Panc1 (cell line): ENCODE data around the gene OMG.

ENCODE experiments used
- CTCF ChIP-seq: fragments of 450-650 bp; IDR thresholded peaks from 2 replicates; pipeline ENCODE4 v1.5.1; 2017; ENCODE audit warnings: mild to moderate bottlenecking
- POLR2AphosphoS5 ChIP-seq: IDR thresholded peaks from 2 replicates; pipeline ENCODE4 v1.6.1; 2012; ENCODE audit warnings: mild to moderate bottlenecking, low read depth, low read length, moderate library complexity
- SIN3A ChIP-seq: IDR thresholded peaks from 2 replicates; pipeline ENCODE4 v1.6.1; 2012; ENCODE audit warnings: low read depth, mild to moderate bottlenecking, low read length, moderate library complexity, borderline replicate concordance; ENCODE audit not compliant: insufficient read depth
- TCF7L2 ChIP-seq: IDR thresholded peaks from 2 replicates; pipeline ENCODE4 v1.6.1; 2011; ENCODE audit warnings: mild to moderate bottlenecking, low read depth, low read length, inconsistent platforms
- TF ChIP-seq, protein P1 (sequence below), 2 experiments: IDR thresholded peaks; 2 replicates each; pipeline ENCODE4 v1.6.1; 2011 to 2012; ENCODE audit warnings: low read depth in 2 of 2, control low read depth in 1 of 2, low read length in 1 of 2, mild to moderate bottlenecking in 1 of 2, moderate library complexity in 1 of 2; ENCODE audit not compliant: insufficient read depth in 1 of 2

GRCh38 chr17:31251105-31251969 is 45.7 kb downstream of the OMG start:
- no peak for TF ChIP-seq POLR2AphosphoS5
- no peak for TF ChIP-seq CTCF
- TF ChIP-seq, protein P1, sequence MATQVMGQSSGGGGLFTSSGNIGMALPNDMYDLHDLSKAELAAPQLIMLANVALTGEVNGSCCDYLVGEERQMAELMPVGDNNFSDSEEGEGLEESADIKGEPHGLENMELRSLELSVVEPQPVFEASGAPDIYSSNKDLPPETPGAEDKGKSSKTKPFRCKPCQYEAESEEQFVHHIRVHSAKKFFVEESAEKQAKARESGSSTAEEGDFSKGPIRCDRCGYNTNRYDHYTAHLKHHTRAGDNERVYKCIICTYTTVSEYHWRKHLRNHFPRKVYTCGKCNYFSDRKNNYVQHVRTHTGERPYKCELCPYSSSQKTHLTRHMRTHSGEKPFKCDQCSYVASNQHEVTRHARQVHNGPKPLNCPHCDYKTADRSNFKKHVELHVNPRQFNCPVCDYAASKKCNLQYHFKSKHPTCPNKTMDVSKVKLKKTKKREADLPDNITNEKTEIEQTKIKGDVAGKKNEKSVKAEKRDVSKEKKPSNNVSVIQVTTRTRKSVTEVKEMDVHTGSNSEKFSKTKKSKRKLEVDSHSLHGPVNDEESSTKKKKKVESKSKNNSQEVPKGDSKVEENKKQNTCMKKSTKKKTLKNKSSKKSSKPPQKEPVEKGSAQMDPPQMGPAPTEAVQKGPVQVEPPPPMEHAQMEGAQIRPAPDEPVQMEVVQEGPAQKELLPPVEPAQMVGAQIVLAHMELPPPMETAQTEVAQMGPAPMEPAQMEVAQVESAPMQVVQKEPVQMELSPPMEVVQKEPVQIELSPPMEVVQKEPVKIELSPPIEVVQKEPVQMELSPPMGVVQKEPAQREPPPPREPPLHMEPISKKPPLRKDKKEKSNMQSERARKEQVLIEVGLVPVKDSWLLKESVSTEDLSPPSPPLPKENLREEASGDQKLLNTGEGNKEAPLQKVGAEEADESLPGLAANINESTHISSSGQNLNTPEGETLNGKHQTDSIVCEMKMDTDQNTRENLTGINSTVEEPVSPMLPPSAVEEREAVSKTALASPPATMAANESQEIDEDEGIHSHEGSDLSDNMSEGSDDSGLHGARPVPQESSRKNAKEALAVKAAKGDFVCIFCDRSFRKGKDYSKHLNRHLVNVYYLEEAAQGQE (IDR thresholded peaks at IDR 0.05; ENCODE audit: insufficient read depth in 1 of 2, low read depth in 2 of 2, low read length in 1 of 2): no peak
- no peak for TF ChIP-seq SIN3A
- TF ChIP-seq TCF7L2: no peak
